Activated naive CD4-positive, alpha-beta T cell treated with anti-CD3 and anti-CD28 coated beads, Interleukin-2, amount 10 ng/mL, durations not matched to agents 5 hours and 36 hours (primary cell): ENCODE data around the gene ZRANB2. TPM values are rescaled to one million over a fixed set of nuclear protein-coding genes. Genes with fewer than 3 reads are reported as not detected.

Experiments
- microRNA-seq: library from miRNA; unstranded; fragments of <30 nt; microRNA quantifications from one replicate; pipeline ENCODE4 v1.2.0, GENCODE V29; 2022; ENCODE audit warnings: borderline microRNAs expressed, borderline replicate concordance
- total RNA-seq, 2 experiments: library from RNA; stranded (reverse); gene quantifications; one replicate each; pipeline ENCODE4 v1.2.3, GENCODE V29; 2021

ZRANB2 gene
- 100 to 1,000 TPM; 106 to 108 TPM for total RNA-seq

GRCh38 chr1:71080739-71081696, at the start of gene ZRANB2:
TSS of gene ZRANB2 (minus strand) at chr1:71081035. CDS start at chr1:71080995, 40 bp downstream.

DNA sequence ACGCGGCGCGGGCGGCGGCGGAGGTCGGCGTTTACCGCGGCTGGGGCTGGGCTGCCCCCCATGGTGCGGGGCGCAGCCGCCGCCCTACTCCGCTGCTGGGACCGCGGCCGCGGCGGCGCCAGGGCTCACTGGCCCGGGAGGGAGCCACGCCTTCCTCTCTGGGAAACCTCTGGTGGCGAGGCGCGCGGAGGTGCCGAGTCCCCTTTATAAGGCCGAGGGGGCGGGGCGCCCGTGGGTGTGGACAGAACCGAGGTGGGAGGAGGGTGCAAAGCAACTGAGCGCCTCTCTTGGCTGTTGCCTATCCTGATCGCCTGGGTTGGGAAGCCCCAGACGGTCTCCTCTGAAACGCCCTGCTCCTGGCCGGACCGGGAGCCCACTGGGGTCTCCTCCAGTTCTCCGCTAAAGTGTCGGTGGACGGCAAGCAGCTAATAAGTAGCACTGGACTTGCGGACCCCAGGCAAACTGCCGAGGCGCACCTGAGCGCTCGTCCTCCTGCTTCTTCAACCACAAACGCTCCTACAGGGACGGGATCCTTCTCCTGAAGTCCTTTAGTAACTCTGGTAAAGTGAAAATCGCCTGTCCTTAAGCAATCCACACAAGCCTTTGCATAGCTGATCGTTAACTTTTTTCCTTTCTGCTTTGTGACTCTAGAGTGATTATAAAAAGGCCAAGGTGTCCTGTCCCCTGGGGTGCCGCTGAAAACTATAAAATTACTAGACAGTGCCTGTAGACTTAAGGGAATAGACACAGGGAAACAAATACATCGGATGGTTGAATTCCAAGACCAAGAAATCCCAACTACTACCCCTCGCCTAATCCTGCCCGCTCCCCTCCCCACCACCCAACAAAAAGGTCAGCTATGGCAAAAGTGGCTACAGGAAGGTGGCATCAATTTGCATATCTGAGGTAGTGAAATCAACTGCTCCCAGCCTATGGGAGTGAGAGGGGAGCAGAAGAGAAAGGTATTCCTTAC, 32.9 kb downstream of the ZRANB2 start, which contains the start of gene PTGER3:
Gene PTGER3 (minus strand): TSS at position 182 of the 973 bp plus-strand sequence. CDS start 239 bp downstream, outside the sequence.

Small RNA genes within 50 kb of the gene (microRNA-seq; reads per million reads assigned to microRNA genes)
- 139 reads per million, percentile 73 among the genes with 10 or more reads in this experiment for gene MIR186

Other genes with a start within 250 kb of the ZRANB2 start
- gene PTGER3, start 33.2 kb downstream of the ZRANB2 start, total RNA-seq, result under 1 TPM; 0.14 to 0.15 TPM